ENCODE results near the gene ARFGEF3. TPM values are rescaled to one million over a fixed set of nuclear protein-coding genes. Genes with fewer than 3 reads are reported as not detected.
"Not testable (repeated sequence)": the region's sequence is repeated elsewhere in the genome, so short reads cannot be mapped to it uniquely, and the experiment has no call there.

ARFGEF3 gene
- total RNA-seq, 2 experiments from 2014 or later: 0.46 to 0.55 TPM

GRCh38 chr6:138205437-138206094, 43.8 kb downstream of the ARFGEF3 start:
- POLR2A ChIA-PET: no interaction called here
- CTCF ChIA-PET: no interaction called here

- POLR2A ChIA-PET: no interaction called here
- CTCF ChIA-PET: no interaction called here
These were observed 45.1 kb downstream of the ARFGEF3 start for GRCh38 chr6:138206862-138207261.

- ChIA-PET CTCF (interaction anchor here (1.0 kb wide), 1 partner anchor 93 kb away, joined by 3 read pairs; no protein-coding TSS in a partner anchor), POLR2A (no interaction called here)
These were observed 49.4 kb downstream of the ARFGEF3 start for GRCh38 chr6:138211048-138211581.

- ChIA-PET POLR2A (no interaction called here), CTCF (no interaction called here)
These were observed 49.9 kb downstream of the ARFGEF3 start for GRCh38 chr6:138211601-138212000.

GRCh38 chr6:138212530-138212929, 50.8 kb downstream of the ARFGEF3 start:
- CTCF ChIA-PET: interaction anchor here (0.7 kb wide), 1 partner anchor 105 kb away, joined by 3 read pairs; no protein-coding TSS in a partner anchor
- POLR2A ChIA-PET: not testable (repeated sequence)

- POLR2A ChIA-PET: interaction anchor here (0.5 kb wide), 1 partner anchor 54 kb away, joined by 3 read pairs; no protein-coding TSS in a partner anchor
- CTCF ChIA-PET: no interaction called here
These were observed 53.5 kb downstream of the ARFGEF3 start for GRCh38 chr6:138215093-138215782.

GRCh38 chr6:138218449-138218848, 56.7 kb downstream of the ARFGEF3 start, which contains the start of gene PBOV1:
TSS of gene PBOV1 (minus strand) at chr6:138218491. CDS start at chr6:138218395, 96 bp downstream.
- CTCF ChIA-PET: no interaction called here
- POLR2A ChIA-PET: no interaction called here

- ChIA-PET POLR2A (no interaction called here), CTCF (interaction anchor here (0.6 kb wide), 1 partner anchor 16 kb away, joined by 3 read pairs; no protein-coding TSS in a partner anchor)
These were observed 57.7 kb downstream of the ARFGEF3 start for GRCh38 chr6:138219398-138219797.

GRCh38 chr6:138219901-138220300, 58.2 kb downstream of the ARFGEF3 start:
- ChIA-PET POLR2A (no interaction called here), CTCF (no interaction called here)

- ChIA-PET CTCF (no interaction called here), POLR2A (no interaction called here)
These were observed 61.3 kb downstream of the ARFGEF3 start for GRCh38 chr6:138222901-138223546.

- POLR2A ChIA-PET: no interaction called here
- CTCF ChIA-PET: no interaction called here
These were observed 64.2 kb downstream of the ARFGEF3 start for GRCh38 chr6:138225953-138226352.

- ChIA-PET POLR2A (interaction anchor here (0.6 kb wide), 1 partner anchor 1671 kb away, joined by 4 read pairs; no protein-coding TSS in a partner anchor), CTCF (no interaction called here)
These were observed 65.1 kb downstream of the ARFGEF3 start for GRCh38 chr6:138226700-138227315.

GRCh38 chr6:138227316-138227781, 65.6 kb downstream of the ARFGEF3 start:
- CTCF ChIA-PET: no interaction called here
- POLR2A ChIA-PET: interaction anchor here (0.6 kb wide), 1 partner anchor 1670 kb away, joined by 4 read pairs; no protein-coding TSS in a partner anchor

- ChIA-PET POLR2A (no interaction called here), CTCF (no interaction called here)
These were observed 67.3 kb downstream of the ARFGEF3 start for GRCh38 chr6:138229072-138229471.

GRCh38 chr6:138229663-138230179, 68.0 kb downstream of the ARFGEF3 start:
- POLR2A ChIA-PET: no interaction called here

GRCh38 chr6:138230221-138230620, 68.5 kb downstream of the ARFGEF3 start:
- ChIA-PET POLR2A (no interaction called here), CTCF (no interaction called here)

More at GRCh38 chr6:138229663-138230179, 68.0 kb downstream of the ARFGEF3 start:
- CTCF ChIA-PET: no interaction called here

GRCh38 chr6:138230759-138231380, 69.1 kb downstream of the ARFGEF3 start:
- CTCF ChIA-PET: no interaction called here
- POLR2A ChIA-PET: no interaction called here

GRCh38 chr6:138231381-138231886, 69.7 kb downstream of the ARFGEF3 start:
- ChIA-PET CTCF (no interaction called here), POLR2A (no interaction called here)

- POLR2A ChIA-PET: no interaction called here
- CTCF ChIA-PET: no interaction called here
These were observed 72.6 kb downstream of the ARFGEF3 start for GRCh38 chr6:138234363-138234762.

All from activated CD8-positive, alpha-beta memory T cell treated with anti-CD3 and anti-CD28 coated beads for 36 hours (primary cell).